ENCODE data around the gene TTC24. TPM values are rescaled to one million over a fixed set of nuclear protein-coding genes. Genes with fewer than 3 reads are reported as not detected.

Gene TTC24
- total and polyA plus RNA-seq, 10 of the 15 experiments (the other 5 are each of a cell fraction or from before 2014, with no cell fraction given): 0.05 to 6.4 (median 2.9) TPM; not detected in 1

- no peaks in the 10 kb centered on the region; a peak in 1 of 4 replicates for H3K27me3 ChIP-seq (replicated peaks in 1 of 2; ENCODE audit: control insufficient read depth in 2 of 2, insufficient read depth in 2 of 2, low read length in 1 of 2)
- no peak for FAIRE-seq
- H3K4me1 ChIP-seq (ENCODE audit: control insufficient read depth, insufficient read depth, low read length): peaks cover 13% of the 10 kb centered on the region
- in situ Hi-C loops (cut with MboI): no loop called here
- ChIA-PET CTCF (interaction anchor here (1.3 to 5.7 kb wide), 2 partner anchors 97 to 192 kb away, joined by 3 to 25 read pairs; no protein-coding TSS in a partner anchor), RAD21 (ENCODE audit: unreplicated experiment) (interaction anchor here (1.8 kb wide), 1 partner anchor 121 kb away, joined by 5 read pairs; no protein-coding TSS in a partner anchor), POLR2A (interaction anchor here (0.6 to 1.2 kb wide), 2 partner anchors 15 to 70 kb away, joined by 3 read pairs; no protein-coding TSS in a partner anchor), SMC1A (ENCODE audit: uncharacterized antibody, unreplicated experiment) (interaction anchor here (1.0 to 1.4 kb wide), 2 partner anchors 30 to 132 kb away, joined by 3 read pairs; no protein-coding TSS in a partner anchor)
- H3K36me3 ChIP-seq (ENCODE audit: control insufficient read depth in 2 of 2, insufficient read depth in 2 of 2, low read length in 1 of 2): no peaks in the 10 kb centered on the region
- no peak overlapping the region for H2AFZ ChIP-seq (ENCODE audit: control insufficient read depth, low read depth, low read length)
- no peak overlapping the region for H3K4me3 ChIP-seq
- no peaks in the 10 kb centered on the region for H3K79me2 ChIP-seq (ENCODE audit: control insufficient read depth, insufficient read depth, low read length)
- intact Hi-C loops (cut with micrococcal nuclease; ENCODE audit: unreplicated experiment): no loop called here
- no peaks in the 10 kb centered on the region for H3K9me3 ChIP-seq (replicated peaks; ENCODE audit: control insufficient read depth, insufficient read depth, low read length)
- WGBS (ENCODE audit: insufficient coverage, insufficient replicate concordance, low lambda C conversion rate, missing lambda C conversion rate): 56% methylated on average over 4 of the region's 7 CpGs
- H3K4me2 ChIP-seq (ENCODE audit: control insufficient read depth, insufficient read depth): no peak overlapping the region
- no TSS peak for BruUV-seq (replicated peaks)
- DNase-seq (ENCODE audit: low read depth, low spot score): no peak
- TF ChIP-seq BCL3 (IDR thresholded peaks at IDR 0.05; ENCODE audit: borderline replicate concordance, insufficient read depth, low read depth, low read length, poor library complexity, severe bottlenecking) (no peak), PAX5 (IDR thresholded peaks at IDR 0.05; ENCODE audit: borderline replicate concordance, low read depth, low read length) (no peak), IRF5 (IDR thresholded peaks at IDR 0.05; ENCODE audit: borderline replicate concordance) (no peak), ZNF217 (IDR thresholded peaks at IDR 0.05) (no peak), EED (IDR thresholded peaks at IDR 0.05; ENCODE audit: low read depth) (no peak), HDGF (IDR thresholded peaks at IDR 0.05) (no peak), IRF4 (IDR thresholded peaks at IDR 0.05; ENCODE audit: low read depth, low read length) (no peak), CBX5 (IDR thresholded peaks at IDR 0.05; ENCODE audit: low read depth) (no peak), RBBP5 (conservative IDR thresholded peaks at IDR 0.05) (no peak), NFXL1 (IDR thresholded peaks at IDR 0.05; ENCODE audit: borderline replicate concordance) (no peak), BACH1 (IDR thresholded peaks at IDR 0.05; ENCODE audit: borderline replicate concordance) (no peak), SREBF2 (IDR thresholded peaks at IDR 0.05; ENCODE audit: low read length) (no peak), ZNF687 (IDR thresholded peaks at IDR 0.05) (no peak), RFX5 (IDR thresholded peaks at IDR 0.05; ENCODE audit: low read depth, low read length) (no peak), SMC3 (IDR thresholded peaks at IDR 0.05; ENCODE audit: borderline replicate concordance, low read length) (no peak), DPF2 (IDR thresholded peaks at IDR 0.05) (no peak), BHLHE40 (IDR thresholded peaks at IDR 0.05; ENCODE audit: borderline replicate concordance in 1 of 2, low read depth in 2 of 2, low read length in 1 of 2) (no peak), FOS (IDR thresholded peaks at IDR 0.05; ENCODE audit: borderline replicate concordance, extremely low read depth, insufficient read length) (no peak), JUND (IDR thresholded peaks at IDR 0.05; ENCODE audit: low read depth, low read length) (no peak), CHD1 (IDR thresholded peaks at IDR 0.05; ENCODE audit: low read depth, low read length) (no peak)
- no peak overlapping the region for H3K27ac ChIP-seq (ENCODE audit: control insufficient read depth, insufficient read depth)
- no peak overlapping the region for H3K9ac ChIP-seq (ENCODE audit: control insufficient read depth, insufficient read depth, low read length)
- no peak for ATAC-seq
- no peaks in the 10 kb centered on the region for H4K20me1 ChIP-seq (ENCODE audit: control insufficient read depth, insufficient read depth)
These were observed 1.5 kb upstream of the TTC24 start for GRCh38 chr1:156578055-156578454.

Data from GM12878 (cell line).